ENCODE results near the gene SFMBT2. TPM values are rescaled to one million over a fixed set of nuclear protein-coding genes. Genes with fewer than 3 reads are reported as not detected.

The SFMBT2 gene
- total RNA-seq, 4 donors from 2014 or later: 0.60 to 8.6 (median 2.5) TPM

- DNase-seq: no peak
- intact Hi-C loops (cut with DNase I; ENCODE audit: low total_unique reads) (no loop called here), in situ Hi-C loops (cut with MboI; ENCODE audit: low pct_ligation_motif_present in 1 of 4, low pct_unique_long_range_greater_than_20kb in 1 of 4, low sequenced_read_pairs in 3 of 4) (loop anchor here in 2 of 4 donors (10.0 to 25.0 kb wide), 2 partner anchors 289 to 291 kb away; partner anchors contain the start of gene SFMBT2 (in 2 of the 2))
- Histone ChIP-seq H3K27me3 (no peaks in the 10 kb centered on the region), H3K4me3 (no peak overlapping the region), H3K27ac (no peak overlapping the region), H3K9me3 (peaks cover 0 to 2% of the 10 kb centered on the region in 2 donors), H3K36me3 (no peaks in the 10 kb centered on the region), H3K4me1 (no peaks in the 10 kb centered on the region)
- TF ChIP-seq POLR2A (IDR thresholded peaks at IDR 0.05) (no peak), EP300 (IDR thresholded peaks at IDR 0.05; ENCODE audit: low read depth) (no peak), CTCF (IDR thresholded peaks at IDR 0.05) (no peak), POLR2AphosphoS5 (IDR thresholded peaks at IDR 0.05) (no peak)
- WGBS, 2 donors (ENCODE audit: low coverage in 1 of 2): 50 to 72% methylated on average over 5 to 6 of the region's 6 CpGs
These were observed 287.1 kb downstream of the SFMBT2 start for GRCh38 chr10:7123774-7124173.

- DNase-seq: no peak
- in situ Hi-C loops (cut with MboI; ENCODE audit: low pct_ligation_motif_present in 1 of 4, low pct_unique_long_range_greater_than_20kb in 1 of 4, low sequenced_read_pairs in 3 of 4): loop anchor here in 2 of 4 donors (10.0 to 25.0 kb wide), 2 partner anchors 290 to 292 kb away; partner anchors contain the start of gene SFMBT2 (in 2 of the 2)
- Histone ChIP-seq H3K36me3 (no peaks in the 10 kb centered on the region), H3K27me3 (no peaks in the 10 kb centered on the region), H3K4me3 (no peak overlapping the region), H3K27ac (no peak overlapping the region), H3K4me1 (no peaks in the 10 kb centered on the region), H3K9me3 (peaks cover 0 to 2% of the 10 kb centered on the region in 2 donors)
- TF ChIP-seq POLR2A (IDR thresholded peaks at IDR 0.05) (no peak), CTCF (IDR thresholded peaks at IDR 0.05) (no peak), POLR2AphosphoS5 (IDR thresholded peaks at IDR 0.05) (no peak), EP300 (IDR thresholded peaks at IDR 0.05; ENCODE audit: low read depth) (no peak)
- WGBS, 2 donors (ENCODE audit: low coverage in 1 of 2): 89 to 95% methylated on average over 3 of the region's 3 CpGs
- intact Hi-C loops (cut with DNase I; ENCODE audit: low total_unique reads): no loop called here
These were observed 288.3 kb downstream of the SFMBT2 start for GRCh38 chr10:7122561-7122960.

GRCh38 chr10:7121154-7121797 lies 289.6 kb downstream of the SFMBT2 start:
- H3K36me3 ChIP-seq: no peaks in the 10 kb centered on the region
- peaks cover 0 to 2% of the 10 kb centered on the region in 2 donors for H3K9me3 ChIP-seq
- intact Hi-C loops (cut with DNase I; ENCODE audit: low total_unique reads): no loop called here
- no peak overlapping the region for H3K27ac ChIP-seq
- in situ Hi-C loops (cut with MboI; ENCODE audit: low pct_ligation_motif_present in 1 of 4, low pct_unique_long_range_greater_than_20kb in 1 of 4, low sequenced_read_pairs in 3 of 4): loop anchor here in 2 of 4 donors (10.0 to 25.0 kb wide), 2 partner anchors 291 to 294 kb away; partner anchors contain the start of gene SFMBT2 (in 2 of the 2)
- TF ChIP-seq CTCF (IDR thresholded peaks at IDR 0.05): peak; percentile 28 to 45 (median 37)
- TF ChIP-seq POLR2A (IDR thresholded peaks at IDR 0.05): no peak
- TF ChIP-seq POLR2AphosphoS5 (IDR thresholded peaks at IDR 0.05): no peak
- no peak for TF ChIP-seq EP300 (IDR thresholded peaks at IDR 0.05; ENCODE audit: low read depth)
- no peak overlapping the region for H3K4me3 ChIP-seq
- DNase-seq: peak; percentile 45
- H3K27me3 ChIP-seq: no peaks in the 10 kb centered on the region
- no peaks in the 10 kb centered on the region for H3K4me1 ChIP-seq
- WGBS, 2 donors (ENCODE audit: low coverage in 1 of 2): 20 to 38% methylated on average over 5 to 10 of the region's 10 CpGs

- Histone ChIP-seq H3K36me3 (no peaks in the 10 kb centered on the region), H3K4me1 (no peaks in the 10 kb centered on the region), H3K27me3 (no peaks in the 10 kb centered on the region), H3K9me3 (peaks cover 0 to 2% of the 10 kb centered on the region in 2 donors), H3K27ac (no peak overlapping the region), H3K4me3 (no peak overlapping the region)
- no peak for DNase-seq
- 85 to 86% methylated on average over 14 of the region's 14 CpGs for WGBS, 2 donors (ENCODE audit: low coverage in 1 of 2)
- TF ChIP-seq CTCF (IDR thresholded peaks at IDR 0.05) (no peak), EP300 (IDR thresholded peaks at IDR 0.05; ENCODE audit: low read depth) (no peak), POLR2AphosphoS5 (IDR thresholded peaks at IDR 0.05) (no peak)
- intact Hi-C loops (cut with DNase I; ENCODE audit: low total_unique reads) (no loop called here), in situ Hi-C loops (cut with MboI; ENCODE audit: low pct_ligation_motif_present in 1 of 4, low pct_unique_long_range_greater_than_20kb in 1 of 4, low sequenced_read_pairs in 3 of 4) (loop anchor here in 2 of 4 donors (10.0 to 25.0 kb wide), 2 partner anchors 293 to 295 kb away; partner anchors contain the start of gene SFMBT2 (in 2 of the 2))
These were observed 291.4 kb downstream of the SFMBT2 start for GRCh38 chr10:7119325-7120015.
